CD4-positive, alpha-beta T cell treated with Interleukin-12 subunit alpha and Interleukin-12 subunit beta, for 1 hour (primary cell): Measurements from ENCODE around the gene CDC42SE1.

Experiments
- DNase-seq: peaks from one replicate; pipeline ENCODE4 v3.0.0-alpha.2; 2020

Gene CDC42SE1

DNA sequence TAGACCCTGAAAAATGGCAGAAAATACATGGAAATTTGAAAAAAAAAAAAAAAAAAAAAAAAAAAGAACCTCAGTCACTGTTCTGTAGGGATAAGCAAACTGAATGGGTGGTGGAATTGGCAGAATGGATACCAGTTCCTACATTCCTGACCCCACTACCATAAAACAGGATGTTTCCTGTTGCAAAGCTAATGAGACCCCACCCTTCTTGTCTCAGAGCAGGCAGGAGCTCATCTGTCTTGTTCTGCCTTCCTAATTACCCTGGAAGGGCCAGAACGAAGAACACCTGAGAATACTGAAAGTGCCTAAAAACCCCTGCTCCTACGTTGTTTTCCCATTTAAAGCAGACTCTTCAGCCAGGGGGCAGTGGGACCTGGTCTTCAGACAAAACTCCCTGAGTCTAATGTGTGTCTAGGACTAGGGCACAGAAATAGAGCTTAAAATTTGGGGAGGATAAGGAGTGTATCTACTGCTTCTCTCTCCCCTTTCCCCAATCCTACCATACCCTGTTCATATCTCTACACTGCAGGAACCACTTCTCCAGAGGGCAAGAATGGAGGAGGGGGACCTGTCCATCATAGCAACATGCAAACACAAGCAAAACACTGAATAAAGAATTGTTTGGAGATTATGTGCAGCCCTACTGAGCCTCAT, 7.9 kb downstream of the CDC42SE1 start:
- no peak for DNase-seq

GRCh38 chr1:151050051-151050688, 9.3 kb downstream of the CDC42SE1 start:
- DNase-seq, result no peak

- DNase-seq, result no peak
Measured at GRCh38 chr1:151049458-151049857, 10.0 kb downstream of the CDC42SE1 start.

DNA sequence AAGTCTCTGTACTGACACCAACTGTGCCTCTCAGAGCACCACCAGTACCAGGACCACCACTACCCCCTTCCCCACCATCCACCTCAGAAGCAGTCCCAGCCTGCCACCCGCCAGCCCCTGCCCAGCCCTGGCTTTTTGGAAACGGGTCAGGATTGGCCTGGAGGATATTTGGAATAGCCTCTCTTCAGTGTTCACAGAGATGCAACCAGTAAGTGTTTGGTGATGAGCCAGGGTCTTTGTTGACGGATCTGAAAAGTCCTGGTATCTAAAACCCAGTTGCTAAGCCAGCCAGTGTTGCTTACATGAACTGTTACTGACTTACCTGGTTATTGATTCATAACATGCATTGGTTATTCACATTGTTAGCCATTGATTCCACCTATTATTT, 10.8 kb downstream of the CDC42SE1 start:
- DNase-seq, result no peak

DNA sequence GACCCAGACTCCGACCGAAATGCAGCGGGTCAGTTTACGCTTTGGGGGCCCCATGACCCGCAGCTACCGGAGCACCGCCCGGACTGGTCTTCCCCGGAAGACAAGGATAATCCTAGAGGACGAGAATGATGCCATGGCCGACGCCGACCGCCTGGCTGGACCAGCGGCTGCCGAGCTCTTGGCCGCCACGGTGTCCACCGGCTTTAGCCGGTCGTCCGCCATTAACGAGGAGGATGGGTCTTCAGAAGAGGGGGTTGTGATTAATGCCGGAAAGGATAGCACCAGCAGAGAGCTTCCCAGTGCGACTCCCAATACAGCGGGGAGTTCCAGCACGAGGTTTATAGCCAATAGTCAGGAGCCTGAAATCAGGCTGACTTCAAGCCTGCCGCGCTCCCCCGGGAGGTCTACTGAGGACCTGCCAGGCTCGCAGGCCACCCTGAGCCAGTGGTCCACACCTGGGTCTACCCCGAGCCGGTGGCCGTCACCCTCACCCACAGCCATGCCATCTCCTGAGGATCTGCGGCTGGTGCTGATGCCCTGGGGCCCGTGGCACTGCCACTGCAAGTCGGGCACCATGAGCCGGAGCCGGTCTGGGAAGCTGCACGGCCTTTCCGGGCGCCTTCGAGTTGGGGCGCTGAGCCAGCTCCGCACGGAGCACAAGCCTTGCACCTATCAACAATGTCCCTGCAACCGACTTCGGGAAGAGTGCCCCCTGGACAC, 11.3 kb downstream of the CDC42SE1 start:
- peak; percentile 71 for DNase-seq

GRCh38 chr1:151047591-151047924, 11.9 kb downstream of the CDC42SE1 start, which contains the start of gene C1orf56:
Gene C1orf56 (plus strand): TSS chr1:151047751. CDS start chr1:151047848, 97 bp downstream.
- DNase-seq, result peak; percentile 72

DNA sequence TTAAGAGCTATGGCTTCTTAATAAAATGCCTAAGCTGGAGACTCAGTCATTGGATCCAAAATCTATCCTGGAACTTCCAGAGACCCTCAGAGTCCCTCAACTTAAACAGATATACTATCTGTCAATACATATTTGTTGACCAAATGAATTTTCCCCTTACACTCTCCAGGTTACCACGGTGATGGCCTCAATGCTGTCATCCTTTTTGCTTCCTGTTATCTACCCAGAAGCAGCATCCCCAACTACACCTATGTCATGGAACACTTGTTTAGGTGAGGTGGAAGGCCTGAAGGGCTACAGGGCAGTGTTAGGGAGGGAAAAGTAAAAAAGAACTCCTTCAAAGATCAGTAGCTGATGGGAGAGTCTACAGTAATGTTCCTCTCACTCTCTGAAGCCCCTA, 16.3 kb downstream of the CDC42SE1 start:
- peak; percentile 28 for DNase-seq

- no peak for DNase-seq
Measured at GRCh38 chr1:151039521-151039920, 19.9 kb downstream of the CDC42SE1 start.

GRCh38 chr1:151037032-151037431, 22.4 kb downstream of the CDC42SE1 start:
- no peak for DNase-seq

GRCh38 chr1:151036356-151036755, 23.1 kb downstream of the CDC42SE1 start, which contains the start of gene BNIPL:
Gene BNIPL (plus strand): TSS chr1:151036586. CDS start chr1:151036726, 140 bp downstream.
- no peak for DNase-seq

DNA sequence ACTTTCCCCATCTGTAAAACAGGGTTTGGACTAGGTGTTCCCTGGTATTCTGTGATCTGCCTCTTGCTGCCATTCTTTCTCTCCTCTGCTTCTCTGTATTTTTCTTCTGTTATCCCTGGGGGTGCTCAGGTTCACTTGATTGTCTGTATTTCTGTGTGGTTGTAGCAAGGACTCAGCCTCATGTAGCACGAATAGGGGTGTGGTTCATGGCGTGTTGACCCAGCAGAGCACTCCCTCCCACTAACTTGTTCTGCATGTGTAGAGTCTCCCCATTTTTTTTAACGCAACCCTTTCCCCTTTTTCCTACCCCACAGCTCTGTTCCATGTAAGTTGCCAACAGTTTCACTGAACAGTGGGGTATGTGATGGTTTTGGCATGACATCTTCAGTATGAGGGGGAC, 24.3 kb downstream of the CDC42SE1 start:
- no peak for DNase-seq

GRCh38 chr1:151032164-151032563, 27.3 kb downstream of the CDC42SE1 start:
- DNase-seq, result no peak

DNA sequence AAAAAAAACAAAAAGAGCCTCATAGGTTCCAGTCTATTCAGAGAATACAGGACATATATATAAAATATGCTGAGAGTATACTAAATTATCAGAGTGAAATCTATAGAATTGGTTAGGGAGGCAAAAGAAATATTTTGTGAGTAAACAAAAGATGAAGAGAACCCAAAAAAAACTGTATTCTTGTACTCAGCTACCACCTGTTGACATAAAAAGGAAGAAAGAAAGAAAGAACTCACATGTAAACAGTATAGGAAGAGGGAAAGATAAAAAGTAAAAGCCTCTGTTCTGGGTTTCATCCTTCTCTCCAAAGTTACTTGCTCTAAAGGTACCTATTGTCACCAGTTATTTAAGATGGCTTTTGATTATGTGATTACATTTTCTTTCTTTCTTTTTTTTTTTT, 33.0 kb downstream of the CDC42SE1 start:
- DNase-seq, result no peak

- peak; percentile 90 for DNase-seq
Measured at GRCh38 chr1:151024540-151025146, 34.8 kb downstream of the CDC42SE1 start.

DNA sequence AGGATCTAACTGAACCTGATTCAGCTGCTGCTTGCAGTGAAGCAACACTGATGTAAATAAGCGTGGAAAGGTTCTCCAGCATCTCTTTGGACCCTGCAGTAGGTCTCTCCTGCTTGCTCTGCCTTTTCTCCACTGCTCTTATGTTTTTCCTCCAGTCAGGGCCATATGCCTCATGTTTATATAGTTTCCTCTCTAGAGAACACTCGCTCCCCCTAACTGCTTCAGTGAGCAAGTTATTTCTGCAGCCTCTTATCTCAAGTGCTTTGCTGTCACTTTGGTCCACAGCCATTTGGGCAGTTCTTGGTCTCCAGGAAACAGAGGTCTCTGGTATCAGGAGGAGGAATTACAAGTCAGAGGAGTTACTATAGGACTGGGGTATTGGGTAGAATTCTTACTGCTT, 45.9 kb downstream of the CDC42SE1 start:
- DNase-seq, result no peak

- DNase-seq, result no peak
Measured at GRCh38 chr1:151012684-151013471, 46.5 kb downstream of the CDC42SE1 start.

DNA sequence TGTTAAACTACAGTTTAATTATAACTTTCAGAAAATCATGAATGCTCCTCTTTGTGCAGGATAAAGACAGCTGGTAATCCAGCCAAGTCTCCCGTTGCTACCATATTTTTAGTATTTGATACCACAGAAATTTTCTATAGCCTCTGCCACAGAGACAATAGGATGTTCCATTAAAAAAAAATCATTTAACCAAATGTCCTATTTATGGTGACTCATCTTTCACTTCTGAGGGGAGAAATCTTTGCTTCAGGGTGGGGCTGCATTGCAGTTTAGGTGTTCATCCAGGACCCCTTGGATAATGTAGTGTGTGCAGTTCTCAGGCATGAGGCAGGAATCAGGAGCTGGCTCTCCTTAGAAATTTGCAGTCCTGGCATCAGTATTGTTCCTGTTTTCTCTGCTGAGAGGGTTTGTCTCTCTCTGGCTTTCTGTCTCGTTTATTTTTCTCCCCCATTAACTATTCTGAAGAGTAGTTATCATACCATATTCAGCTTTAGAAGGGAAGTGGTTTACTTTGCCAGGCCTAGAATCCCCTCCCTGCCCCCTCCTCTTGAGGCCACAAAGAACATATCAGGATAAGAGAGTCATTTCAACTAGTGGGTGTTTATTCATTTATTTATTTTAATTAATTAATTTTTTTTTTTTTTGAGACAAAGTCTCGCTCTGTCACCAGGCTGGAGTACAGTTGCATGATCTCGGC, 48.1 kb downstream of the CDC42SE1 start:
- DNase-seq, result no peak

DNA sequence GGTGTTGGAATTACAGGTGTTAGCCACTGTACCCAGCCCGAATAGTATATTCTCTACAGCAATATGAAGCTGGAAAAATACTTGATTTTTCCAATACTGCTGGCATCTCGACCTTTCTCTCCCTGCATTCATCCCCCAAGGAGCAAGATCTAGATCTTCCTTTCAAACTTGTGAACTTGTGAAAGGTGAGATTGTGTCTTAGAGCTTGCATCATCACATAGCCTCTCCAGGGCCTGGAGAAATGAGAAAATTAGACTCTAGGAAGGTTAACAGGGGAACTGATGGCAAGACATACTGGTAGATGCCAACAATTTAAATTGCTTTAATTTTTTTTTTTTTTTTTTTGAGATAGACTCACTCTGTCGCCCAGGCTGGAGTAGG, 49.1 kb downstream of the CDC42SE1 start:
- no peak for DNase-seq

GRCh38 chr1:151009674-151010345, 49.6 kb downstream of the CDC42SE1 start:
- no peak for DNase-seq

GRCh38 chr1:151009206-151009587, 50.2 kb downstream of the CDC42SE1 start:
- no peak for DNase-seq
